NCI-H146 treated with DMSO at 0.1 percent for 48 hours (cell line): Measurements from ENCODE around the gene POLH.
"Not testable (repeated sequence)": the region's sequence is repeated elsewhere in the genome, so short reads cannot be mapped to it uniquely, and the experiment has no call there.

Experiments used
- DNase-seq: peaks from one replicate; lab custom pipeline; 2025; ENCODE audit not compliant: unreplicated experiment; lab: John Stamatoyannopoulos, UW

Gene POLH

GRCh38 chr6:43629505-43630300 is 53.7 kb downstream of the POLH start:
- DNase-seq: peak; percentile 95

- DNase-seq: no peak
Observed at GRCh38 chr6:43630980-43631619, 55.1 kb downstream of the POLH start.

GRCh38 chr6:43633002-43633401 is 57.0 kb downstream of the POLH start:
- not testable (repeated sequence) for DNase-seq

GRCh38 chr6:43634702-43635303 is 58.8 kb downstream of the POLH start:
- no peak for DNase-seq

GRCh38 chr6:43635387-43636307 is 59.7 kb downstream of the POLH start, which contains the start of gene MAD2L1BP:
Gene MAD2L1BP, plus strand, starts transcription at chr6:43635840. Its CDS starts 36 bp downstream, at chr6:43635876.
- peak; percentile 85 for DNase-seq

GRCh38 chr6:43636308-43636659 is 60.3 kb downstream of the POLH start:
- no peak for DNase-seq

GRCh38 chr6:43639984-43640800 is 64.2 kb downstream of the POLH start:
- DNase-seq: no peak

GRCh38 chr6:43644940-43645612 is 69.1 kb downstream of the POLH start, which contains the start of gene RSPH9:
Gene RSPH9, plus strand, starts transcription at chr6:43645036. Its CDS starts 63 bp downstream, at chr6:43645099.
- DNase-seq: no peak

- no peak for DNase-seq
Observed at GRCh38 chr6:43645613-43645964, 69.6 kb downstream of the POLH start.

- DNase-seq: peak; percentile 16
Observed at GRCh38 chr6:43647613-43648012, 71.6 kb downstream of the POLH start.

GRCh38 chr6:43648248-43648647 is 72.3 kb downstream of the POLH start:
- DNase-seq: no peak

GRCh38 chr6:43652822-43653221 is 76.8 kb downstream of the POLH start:
- not testable (repeated sequence) for DNase-seq

GRCh38 chr6:43657221-43657802 is 81.3 kb downstream of the POLH start:
- no peak for DNase-seq

- no peak for DNase-seq
Observed at GRCh38 chr6:43658161-43658560, 82.2 kb downstream of the POLH start.

GRCh38 chr6:43662948-43663347 is 87.0 kb downstream of the POLH start:
- not testable (repeated sequence) for DNase-seq
